HepG2 (cell line): ENCODE data around the gene CEP63. TPM values are rescaled to one million over a fixed set of nuclear protein-coding genes. Genes with fewer than 3 reads are reported as not detected.

Experiments
- ATAC-seq: fragments of 200-7000 bp; cut with Tn5 transposase; 3 replicates; pipeline ENCODE4 v1.9.1; 2020; ENCODE audit warnings: mild to moderate bottlenecking, moderate library complexity
- BruUV-seq: library from RNA; stranded (reverse); fragments of 400-500 nt; replicated peaks from 2 replicates; lab custom pipeline; 2021; lab: Mats Ljungman, UMichigan
- CTCF ChIA-PET: fragments of 300-600 bp; formaldehyde crosslinking; extraction: SDS; loops from one replicate; lab custom pipeline; 2021; ENCODE audit warnings: low total read pairs, inconsistent platforms, low intra/inter-chr PET ratio; lab: Yijun Ruan, JAX
- POLR2A ChIA-PET: fragments of 350-600 bp; sonication (Branson Sonifier 250); formaldehyde crosslinking; loops from one replicate; lab custom pipeline; 2020; ENCODE audit warnings: antibody characterized with exemption, inconsistent platforms; lab: Yijun Ruan, JAX
- DNase-seq: peaks from one replicate; pipeline ENCODE4 v3.0.0-alpha.2; 2015; ENCODE audit warnings: low spot score
- FAIRE-seq: peaks from 3 replicates; lab custom pipeline; 2011; peaks lifted over from hg19 to GRCh38; lab: Jason Lieb, UNC
- H2AFZ ChIP-seq: one replicate; pipeline ENCODE4 v1.6.1; 2011; ENCODE audit warnings: low read length, inconsistent platforms
- H3K27ac ChIP-seq: fragments of 300-600 bp; 3 replicates; pipeline ENCODE4 v1.8.0; 2011; ENCODE audit warnings: mixed run types, mild to moderate bottlenecking, mixed read lengths, low read length, inconsistent platforms; ENCODE audit not compliant: insufficient read depth; ENCODE audit errors: extremely low read length
- H3K27me3 ChIP-seq, 2 experiments: fragments of 200-600 bp in 1 of 2; 2 replicates in 1 of 2; 3 replicates in 1 of 2; pipeline versions ENCODE4 v1.6.0 to v1.8.0; 2011; ENCODE audit warnings: low read length in 2 of 2, mild to moderate bottlenecking in 2 of 2, moderate library complexity in 2 of 2, inconsistent platforms in 1 of 2; ENCODE audit not compliant: insufficient read depth in 2 of 2, control insufficient read depth in 1 of 2
- H3K36me3 ChIP-seq, 2 experiments: fragments of 200-600 bp in 1 of 2; replicated peaks in 1 of 2; 2 replicates in 1 of 2; 3 replicates in 1 of 2; pipeline versions ENCODE4 v1.5.1 to v1.8.0; 2011; ENCODE audit warnings: low read length in 2 of 2, inconsistent platforms in 1 of 2; ENCODE audit not compliant: insufficient read depth in 2 of 2, control insufficient read depth in 1 of 2
- H3K4me1 ChIP-seq: 2 replicates; pipeline ENCODE4 v1.5.1; 2012; ENCODE audit warnings: low read length, inconsistent platforms; ENCODE audit not compliant: insufficient read depth
- H3K4me2 ChIP-seq: 2 replicates; pipeline ENCODE4 v1.6.0; 2011; ENCODE audit warnings: low read depth, low read length, inconsistent platforms
- H3K4me3 ChIP-seq, 3 experiments: fragments of 200-600 bp in 1 of 3; sonication (generic), shearing (Covaris generic) in 1 of 3; replicated peaks in 1 of 3; 2 replicates each; pipeline ENCODE4 v1.5.1; 2011 to 2016; ENCODE audit warnings: low read length in 3 of 3, inconsistent platforms in 2 of 3, low read depth in 2 of 3, mild to moderate bottlenecking in 2 of 3, control low read depth in 1 of 3, mixed read lengths in 1 of 3; ENCODE audit not compliant: insufficient read depth in 1 of 3
- H3K79me2 ChIP-seq: one replicate; pipeline ENCODE4 v1.6.1; 2011; ENCODE audit warnings: low read length, inconsistent platforms; ENCODE audit not compliant: insufficient read depth
- H3K9ac ChIP-seq: 2 replicates; pipeline ENCODE4 v1.6.0; 2011; ENCODE audit warnings: mild to moderate bottlenecking, low read depth, low read length, inconsistent platforms; ENCODE audit not compliant: insufficient read depth
- H3K9me3 ChIP-seq: 2 replicates; pipeline ENCODE4 v1.5.1; 2012; ENCODE audit warnings: mild to moderate bottlenecking, low read length
- H4K20me1 ChIP-seq: 2 replicates; pipeline ENCODE4 v1.6.0; 2011; ENCODE audit warnings: inconsistent platforms, mild to moderate bottlenecking, low read length, moderate library complexity; ENCODE audit not compliant: insufficient read depth
- ATRX ChIP-seq: sonication (generic); formaldehyde crosslinking; IDR thresholded peaks from 2 replicates; pipeline ENCODE4 v1.4.0; 2020; ENCODE audit warnings: missing genetic modification reagents, borderline replicate concordance
- EP300 ChIP-seq, 3 experiments: sonication (generic) in 1 of 3; formaldehyde crosslinking in 1 of 3; IDR thresholded peaks; 2 replicates each; pipeline versions ENCODE4 v1.5.1 to v1.6.1; 2011 to 2020; ENCODE audit warnings: low read depth in 2 of 3, low read length in 2 of 3, borderline replicate concordance in 1 of 3, improper control_type of control experiment in 1 of 3, mild to moderate bottlenecking in 1 of 3, missing genetic modification reagents in 1 of 3, moderate library complexity in 1 of 3
- KMT2B ChIP-seq: IDR thresholded peaks from 2 replicates; pipeline ENCODE4 v1.6.1; 2016; ENCODE audit warnings: missing genetic modification reagents, missing compliant biosample characterization
- MBNL3 ChIP-seq: fragments of 250-450 bp; sonication (Bioruptor Pico); conservative IDR thresholded peaks from 2 replicates; pipeline ENCODE4 v1.8.0; 2022; ENCODE audit warnings: mild to moderate bottlenecking, inconsistent platforms
- NFE2 ChIP-seq: sonication (generic); formaldehyde crosslinking; IDR thresholded peaks from 2 replicates; pipeline ENCODE4 v1.4.0; 2020; ENCODE audit warnings: missing genetic modification reagents
- SAP130 ChIP-seq: IDR thresholded peaks from 2 replicates; pipeline ENCODE4 v1.6.1; 2016; ENCODE audit warnings: low read depth
- STAT5B ChIP-seq: sonication (generic); formaldehyde crosslinking; IDR thresholded peaks from 2 replicates; pipeline ENCODE4 v1.4.0; 2020; ENCODE audit warnings: missing genetic modification reagents
- TFDP1 ChIP-seq: IDR thresholded peaks from 2 replicates; pipeline ENCODE4 v1.6.1; 2016; ENCODE audit warnings: missing compliant biosample characterization, missing genetic modification reagents, borderline replicate concordance
- U2AF1 ChIP-seq: fragments of 200-400 bp; formaldehyde crosslinking; optimal IDR thresholded peaks from 2 replicates; pipeline ENCODE3; 2017; ENCODE audit warnings: mild to moderate bottlenecking, low read depth, low read length
- ZBTB26 ChIP-seq: IDR thresholded peaks from 2 replicates; pipeline ENCODE4 v1.6.1; 2016; ENCODE audit warnings: missing compliant biosample characterization, missing genetic modification reagents, borderline replicate concordance
- ZFAT ChIP-seq: sonication (generic); formaldehyde crosslinking; conservative IDR thresholded peaks from 2 replicates; pipeline ENCODE4 v1.8.1; 2023; ENCODE audit warnings: missing genetic modification reagents, inconsistent platforms
- ZNF24 ChIP-seq: fragments of 450-650 bp; IDR thresholded peaks from 2 replicates; pipeline ENCODE4 v1.6.1; 2017; ENCODE audit warnings: antibody characterized with exemption, mild to moderate bottlenecking
- ZNF451 ChIP-seq: sonication (generic); formaldehyde crosslinking; IDR thresholded peaks from 2 replicates; pipeline ENCODE4 v1.5.0; 2020; ENCODE audit warnings: mild to moderate bottlenecking, missing genetic modification reagents
- ZNF546 ChIP-seq: sonication (generic); formaldehyde crosslinking; conservative IDR thresholded peaks from 2 replicates; pipeline ENCODE4 v1.8.1; 2023; ENCODE audit warnings: mild to moderate bottlenecking, missing genetic modification reagents
- ZNF678 ChIP-seq: sonication (generic); formaldehyde crosslinking; IDR thresholded peaks from 2 replicates; pipeline ENCODE4 v1.4.0; 2020; ENCODE audit warnings: mild to moderate bottlenecking, missing genetic modification reagents
- WGBS: methylation state at CpG from one replicate; pipeline ENCODE4 v1.1.6; 2017; ENCODE audit warnings: low lambda C conversion rate; 5-methylcytosine and 5-hydroxymethylcytosine counted together
- in situ Hi-C: cut with HindIII; loops from 2 replicates; pipeline ENCODE4 v1.10.0; 2017; ENCODE audit warnings: low pct_unique_long_range_greater_than_20kb; ENCODE audit not compliant: extremely low pct_ligation_motif_present
- intact Hi-C: fragments of 100-400 bp; cut with micrococcal nuclease; formaldehyde crosslinking; loops from one replicate; pipeline ENCODE4 v1.10.0; 2022; ENCODE audit not compliant: unreplicated experiment
- polyA plus RNA-seq, 8 experiments: library from polyadenylated mRNA; depleted of rRNA in 3 of 8; stranded (reverse) in 7 of 8; unstranded in 1 of 8; fragments of >200 nt; fragmentation: Illumina TruSeq in 4 of 8; extraction: Trizol in 4 of 8; gene quantifications; 2 replicates each; pipeline versions ENCODE4 v1.2.1 to v1.2.3, GENCODE V29; 2011 to 2016; ENCODE audit warnings: low read depth in 4 of 8, missing spikeins in 1 of 8, mixed read lengths in 1 of 8; ENCODE audit not compliant: insufficient read depth in 1 of 8
- total RNA-seq, 5 experiments: library from RNA; depleted of rRNA; stranded (reverse); fragments of >200 nt; fragmentation: Illumina TruSeq; extraction: Trizol; gene quantifications; 2 replicates each; pipeline ENCODE4 v1.2.3, GENCODE V29; 2016; ENCODE audit warnings: low read depth in 1 of 5
- TF ChIP-seq, protein P1 (sequence below), 2 experiments: sonication (generic) in 1 of 2; formaldehyde crosslinking in 1 of 2; IDR thresholded peaks; 2 replicates each; pipeline versions ENCODE4 v1.4.0 to v1.6.1; 2016 to 2020; ENCODE audit warnings: borderline replicate concordance in 1 of 2, low read depth in 1 of 2, mild to moderate bottlenecking in 1 of 2, missing genetic modification reagents in 1 of 2

CEP63 gene
- total and polyA plus RNA-seq, 2 of the 13 experiments (the other 11 are each of a cell fraction or from before 2014, with no cell fraction given): 7.2 to 18.4 TPM

DNA sequence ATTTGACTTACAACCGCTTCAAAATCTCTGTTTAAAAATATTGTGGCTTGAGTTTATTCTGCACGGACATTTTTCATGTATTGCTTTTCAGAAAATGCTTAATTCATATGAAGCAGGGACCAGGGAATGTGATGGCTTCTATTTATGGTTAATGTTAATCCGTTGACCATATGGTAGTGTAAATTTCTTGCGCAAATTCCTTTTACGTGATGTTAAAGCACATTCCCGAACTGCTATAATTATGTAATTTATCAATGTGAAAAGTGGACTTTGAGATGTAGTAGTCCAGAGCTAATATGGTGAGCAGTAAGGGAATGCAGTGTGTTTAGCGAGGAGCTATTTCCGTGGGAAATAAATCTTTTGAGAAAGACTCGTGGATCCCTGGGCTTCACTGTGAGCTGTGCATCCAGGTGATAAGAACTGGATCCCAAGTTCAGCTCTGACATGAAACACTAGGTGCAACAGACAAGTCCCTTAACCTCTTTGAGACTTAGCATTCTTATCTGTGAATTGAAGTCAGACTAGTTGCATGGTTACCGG is 27.4 kb upstream of the CEP63 start:
- 9% methylated on average over 10 of the region's 10 CpGs for WGBS
- Histone ChIP-seq H3K4me1 (peaks cover 5% of the 10 kb centered on the region), H3K27ac (no peak overlapping the region), H2AFZ (no peak overlapping the region), H4K20me1 (no peaks in the 10 kb centered on the region), H3K27me3 (peaks cover 0 to 35% of the 10 kb centered on the region in 2 experiments; a peak in 2 of 5 replicates), H3K9ac (no peak overlapping the region), H3K36me3 (no peaks in the 10 kb centered on the region), H3K4me2 (no peak overlapping the region), H3K9me3 (no peaks in the 10 kb centered on the region), H3K79me2 (no peaks in the 10 kb centered on the region), H3K4me3 (no peak overlapping the region)
- ChIA-PET CTCF (no interaction called here), POLR2A (no interaction called here)
- BruUV-seq: no TSS peak
- intact Hi-C loops: no loop called here
- DNase-seq: no peak
- in situ Hi-C loops: no loop called here
- no peak for FAIRE-seq
- no peak for ATAC-seq
- no peak for TF ChIP-seq NFE2 (CRISPR knock-in tag)
- no peak for TF ChIP-seq ZNF546
- TF ChIP-seq STAT5B (CRISPR knock-in tag): no peak
- TF ChIP-seq EP300 (IDR thresholded peaks at IDR 0.05; ENCODE audit: low read depth in 2 of 2, low read length in 2 of 2): no peak
- no peak for TF ChIP-seq EP300 (CRISPR knock-in tag; IDR thresholded peaks at IDR 0.05; ENCODE audit: borderline replicate concordance)
- TF ChIP-seq MBNL3 (CRISPR knock-in tag): no peak
- no peak for TF ChIP-seq ZNF678 (CRISPR knock-in tag)
- TF ChIP-seq KMT2B (CRISPR knock-in tag): no peak
- no peak for TF ChIP-seq U2AF1
- no peak for TF ChIP-seq ZNF24
- TF ChIP-seq, protein P1, sequence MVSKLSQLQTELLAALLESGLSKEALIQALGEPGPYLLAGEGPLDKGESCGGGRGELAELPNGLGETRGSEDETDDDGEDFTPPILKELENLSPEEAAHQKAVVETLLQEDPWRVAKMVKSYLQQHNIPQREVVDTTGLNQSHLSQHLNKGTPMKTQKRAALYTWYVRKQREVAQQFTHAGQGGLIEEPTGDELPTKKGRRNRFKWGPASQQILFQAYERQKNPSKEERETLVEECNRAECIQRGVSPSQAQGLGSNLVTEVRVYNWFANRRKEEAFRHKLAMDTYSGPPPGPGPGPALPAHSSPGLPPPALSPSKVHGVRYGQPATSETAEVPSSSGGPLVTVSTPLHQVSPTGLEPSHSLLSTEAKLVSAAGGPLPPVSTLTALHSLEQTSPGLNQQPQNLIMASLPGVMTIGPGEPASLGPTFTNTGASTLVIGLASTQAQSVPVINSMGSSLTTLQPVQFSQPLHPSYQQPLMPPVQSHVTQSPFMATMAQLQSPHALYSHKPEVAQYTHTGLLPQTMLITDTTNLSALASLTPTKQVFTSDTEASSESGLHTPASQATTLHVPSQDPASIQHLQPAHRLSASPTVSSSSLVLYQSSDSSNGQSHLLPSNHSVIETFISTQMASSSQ (IDR thresholded peaks at IDR 0.05; ENCODE audit: low read depth): no peak
- TF ChIP-seq, protein P1 (CRISPR knock-in tag; IDR thresholded peaks at IDR 0.05; ENCODE audit: borderline replicate concordance): no peak
- no peak for TF ChIP-seq ZBTB26
- TF ChIP-seq ATRX (CRISPR knock-in tag): no peak
- TF ChIP-seq TFDP1 (CRISPR knock-in tag): no peak
- no peak for TF ChIP-seq ZFAT
- no peak for TF ChIP-seq SAP130
- TF ChIP-seq ZNF451 (CRISPR knock-in tag): no peak
